Small intestine (tissue), 7 donors: ENCODE measurements around the gene MX1. TPM values are rescaled to one million over a fixed set of nuclear protein-coding genes. Genes with fewer than 3 reads are reported as not detected.
A peak's percentile ranks its signal among the peaks of the same experiment; 100 is the strongest.

Experiments used
- DNase-seq, 2 donors: peaks; one replicate each; pipeline versions ENCODE4 v3.0.0 to v3.0.0-alpha.2; 2013
- FAIRE-seq: peaks from 2 replicates; lab custom pipeline; 2012; peaks lifted over from hg19 to GRCh38; lab: Jason Lieb, UNC
- H3K27ac ChIP-seq, 3 donors: one replicate each; pipeline ENCODE4 v1.5.1; 2013; ENCODE audit warnings: low read length in 2 of 3, mild to moderate bottlenecking in 2 of 3, control low read depth in 1 of 3, inconsistent platforms in 1 of 3, low read depth in 1 of 3, moderate library complexity in 1 of 3
- H3K27me3 ChIP-seq, 3 donors: one replicate each; pipeline ENCODE4 v1.6.1; 2013; ENCODE audit warnings: low read length in 3 of 3, inconsistent platforms in 1 of 3; ENCODE audit not compliant: control insufficient read depth in 3 of 3, insufficient read depth in 3 of 3
- H3K36me3 ChIP-seq, 3 donors: one replicate each; pipeline ENCODE4 v1.6.1; 2013; ENCODE audit warnings: low read length in 3 of 3, inconsistent platforms in 1 of 3, low read depth in 1 of 3, mild to moderate bottlenecking in 1 of 3, moderate library complexity in 1 of 3; ENCODE audit not compliant: control insufficient read depth in 3 of 3, insufficient read depth in 2 of 3
- H3K4me1 ChIP-seq, 3 donors: one replicate each; pipeline ENCODE4 v1.6.1; 2013; ENCODE audit warnings: low read length in 2 of 3, inconsistent platforms in 1 of 3, low read depth in 1 of 3, mild to moderate bottlenecking in 1 of 3, moderate library complexity in 1 of 3; ENCODE audit not compliant: control insufficient read depth in 3 of 3, insufficient read depth in 2 of 3
- H3K4me3 ChIP-seq, 3 donors: one replicate each; pipeline ENCODE4 v1.5.1; 2013; ENCODE audit warnings: low read length in 3 of 3, control low read depth in 1 of 3, inconsistent platforms in 1 of 3, low read depth in 1 of 3, mild to moderate bottlenecking in 1 of 3, moderate library complexity in 1 of 3
- H3K9me3 ChIP-seq, 2 donors: one replicate each; pipeline ENCODE4 v1.6.1; 2013; ENCODE audit warnings: low read depth in 1 of 2, low read length in 1 of 2; ENCODE audit not compliant: control insufficient read depth in 2 of 2, insufficient read depth in 1 of 2
- WGBS, 3 donors: extraction: QIAGEN DNeasy Blood & Tissue Kit; methylation state at CpG; one replicate each; pipeline ENCODE4 v1.1.7; 2013; 5-methylcytosine and 5-hydroxymethylcytosine counted together
- polyA plus RNA-seq, 4 donors: library from polyadenylated mRNA; stranded (reverse) in 3 of 4; unstranded in 1 of 4; fragments of 200-250 nt in 3 of 4; fragments of 120-200 nt in 1 of 4; gene quantifications; one replicate each; pipeline versions ENCODE4 v1.2.1 to v1.2.3, GENCODE V29; 2013
- donor health status: healthy with polysubstance abuse.
- donor health status: control.
- donor health status: control.
- donor health status: Bipolar disorder and iron deficiency.
- donor health status: healthy.

The MX1 gene
- polyA plus RNA-seq, 4 donors: 14.6 to 64.9 (median 36.8) TPM

DNA sequence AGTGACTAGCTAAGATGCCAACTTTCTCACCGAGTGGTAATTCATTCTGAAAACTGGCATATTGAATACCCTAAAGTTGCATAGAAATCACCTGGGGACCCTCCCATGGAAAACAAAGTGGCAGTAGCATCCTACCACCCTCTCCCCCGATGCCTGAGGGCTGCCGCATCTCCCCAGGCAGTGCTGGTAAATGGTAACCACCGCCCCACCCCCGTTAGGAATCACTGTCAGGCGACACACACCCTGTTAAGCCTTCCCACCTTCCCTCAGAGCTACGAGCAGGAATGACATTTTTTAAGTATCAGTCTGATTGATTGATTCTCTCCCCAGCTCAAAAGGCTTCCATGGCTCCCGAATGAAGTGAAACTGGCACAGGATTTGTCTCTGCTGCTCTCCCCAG is 53.6 kb downstream of the MX1 start:
- 48 to 56% (median 54%) methylated on average over 8 of the region's 8 CpGs for WGBS, 3 donors
- no peaks in the 10 kb centered on the region for H3K9me3 ChIP-seq
- no peaks in the 10 kb centered on the region for H3K27me3 ChIP-seq
- peaks cover 3 to 21% (median 12%) of the 10 kb centered on the region in 3 donors for H3K4me1 ChIP-seq
- no peak for FAIRE-seq
- H3K36me3 ChIP-seq: peaks cover 3 to 72% (median 37%) of the 10 kb centered on the region in 3 donors
- H3K27ac ChIP-seq: peak overlapping the region in 2 of 3 donors; percentile 54 to 60
- H3K4me3 ChIP-seq: no peak overlapping the region
- DNase-seq: no peak

DNA sequence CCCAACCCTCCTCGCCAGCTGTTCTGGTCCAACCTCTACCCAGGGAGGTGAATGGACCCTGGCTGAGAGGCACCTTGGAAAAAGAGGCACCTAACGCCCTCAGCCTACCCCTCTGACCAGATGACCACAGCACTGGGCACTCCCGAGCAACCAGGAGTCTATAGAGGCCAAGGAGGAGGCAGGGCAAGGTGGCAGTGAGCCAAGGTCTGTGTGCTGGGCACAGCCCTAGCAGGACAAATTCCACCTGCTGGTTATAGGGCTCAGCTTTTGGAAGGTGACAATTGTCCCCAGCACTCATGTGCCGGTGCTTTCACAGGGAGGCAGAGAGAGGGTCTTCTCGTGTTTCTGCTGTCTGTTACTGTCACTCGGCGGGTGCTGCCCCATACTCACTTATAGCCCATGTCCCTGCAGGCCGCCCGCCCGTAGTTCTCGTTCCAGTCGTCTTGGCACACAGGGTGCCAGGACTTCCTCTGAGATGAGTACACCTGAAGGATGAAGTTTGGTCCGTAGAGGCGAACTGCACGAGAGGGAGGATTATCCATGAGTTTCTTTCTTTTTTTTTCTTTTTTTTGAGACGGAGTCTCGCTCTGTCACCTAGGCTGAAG is 54.1 kb downstream of the MX1 start:
- H3K4me1 ChIP-seq: peaks cover 3 to 21% (median 12%) of the 10 kb centered on the region in 3 donors
- H3K4me3 ChIP-seq: no peak overlapping the region
- peak overlapping the region in 2 of 3 donors; percentile 54 to 60 for H3K27ac ChIP-seq
- no peaks in the 10 kb centered on the region for H3K27me3 ChIP-seq
- no peaks in the 10 kb centered on the region for H3K9me3 ChIP-seq
- peaks cover 3 to 76% (median 40%) of the 10 kb centered on the region in 3 donors for H3K36me3 ChIP-seq
- 34 to 70% (median 42%) methylated on average over 17 of the region's 17 CpGs for WGBS, 3 donors
- peak in 1 of 2 donors; percentile 85 for DNase-seq
- FAIRE-seq: no peak

GRCh38 chr21:41481191-41481590 is 55.2 kb downstream of the MX1 start:
- Histone ChIP-seq H3K4me3 (no peak overlapping the region), H3K9me3 (no peaks in the 10 kb centered on the region), H3K27ac (no peak overlapping the region), H3K4me1 (peaks cover 3 to 21% (median 12%) of the 10 kb centered on the region in 3 donors), H3K27me3 (no peaks in the 10 kb centered on the region), H3K36me3 (peaks cover 3 to 79% (median 37%) of the 10 kb centered on the region in 3 donors)
- DNase-seq: no peak
- FAIRE-seq: no peak
- WGBS, 3 donors: 81 to 86% (median 84%) methylated on average over 8 of the region's 8 CpGs

- H3K4me1 ChIP-seq: peaks cover 3 to 21% (median 12%) of the 10 kb centered on the region in 3 donors
- DNase-seq (no peak), FAIRE-seq (no peak)
- H3K27me3 ChIP-seq: no peaks in the 10 kb centered on the region
- H3K27ac ChIP-seq: no peak overlapping the region
- H3K4me3 ChIP-seq: no peak overlapping the region
- WGBS, 3 donors: 36 to 67% (median 67%) methylated on average over 6 of the region's 6 CpGs
- H3K9me3 ChIP-seq: no peaks in the 10 kb centered on the region
- H3K36me3 ChIP-seq: peaks cover 3 to 79% (median 40%) of the 10 kb centered on the region in 3 donors
Observed at GRCh38 chr21:41482301-41482700, 56.3 kb downstream of the MX1 start.

- 85 to 89% (median 86%) methylated on average over 6 of the region's 6 CpGs for WGBS, 3 donors
- Histone ChIP-seq H3K9me3 (no peaks in the 10 kb centered on the region), H3K27ac (no peak overlapping the region), H3K27me3 (no peaks in the 10 kb centered on the region), H3K36me3 (peaks cover 3 to 76% (median 39%) of the 10 kb centered on the region in 3 donors), H3K4me3 (no peak overlapping the region), H3K4me1 (peaks cover 3 to 17% (median 11%) of the 10 kb centered on the region in 3 donors)
- DNase-seq (no peak), FAIRE-seq (no peak)
Observed at GRCh38 chr21:41482980-41483379, 56.9 kb downstream of the MX1 start.

DNA sequence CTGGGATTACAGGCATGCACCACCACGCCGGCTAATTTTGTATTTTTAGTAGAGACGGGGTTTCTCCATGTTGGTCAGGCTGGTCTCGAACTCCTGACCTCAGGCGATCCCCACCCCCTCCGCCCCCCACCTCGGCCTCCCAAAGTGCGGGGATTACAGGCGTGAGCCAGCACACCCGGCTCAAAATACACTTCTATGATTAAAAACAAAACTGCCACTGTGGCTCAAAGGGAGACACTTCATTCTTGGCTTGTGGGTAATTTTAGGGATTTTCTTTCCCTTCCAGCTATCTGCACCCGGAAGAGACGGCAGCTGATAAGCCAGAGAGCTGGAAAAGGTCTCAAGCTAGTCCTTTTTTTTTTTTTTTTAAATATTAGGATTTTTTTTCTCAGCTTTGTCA is 57.4 kb downstream of the MX1 start:
- FAIRE-seq (no peak), DNase-seq (no peak)
- H3K4me1 ChIP-seq: peaks cover 3 to 12% (median 9%) of the 10 kb centered on the region in 3 donors
- no peak overlapping the region for H3K27ac ChIP-seq
- WGBS, 3 donors: 57 to 62% (median 58%) methylated on average over 12 of the region's 12 CpGs
- H3K27me3 ChIP-seq: no peaks in the 10 kb centered on the region
- peaks cover 3 to 76% (median 39%) of the 10 kb centered on the region in 3 donors for H3K36me3 ChIP-seq
- no peak overlapping the region for H3K4me3 ChIP-seq
- no peaks in the 10 kb centered on the region for H3K9me3 ChIP-seq

GRCh38 chr21:41483973-41484372 is 57.9 kb downstream of the MX1 start:
- no peak for FAIRE-seq
- 70 to 80% (median 79%) methylated on average over 4 of the region's 4 CpGs for WGBS, 3 donors
- Histone ChIP-seq H3K27ac (no peak overlapping the region), H3K9me3 (no peaks in the 10 kb centered on the region), H3K27me3 (no peaks in the 10 kb centered on the region), H3K4me3 (no peak overlapping the region), H3K36me3 (peaks cover 3 to 76% (median 38%) of the 10 kb centered on the region in 3 donors), H3K4me1 (peaks cover 3 to 7% (median 5%) of the 10 kb centered on the region in 3 donors)
- DNase-seq: no peak

DNA sequence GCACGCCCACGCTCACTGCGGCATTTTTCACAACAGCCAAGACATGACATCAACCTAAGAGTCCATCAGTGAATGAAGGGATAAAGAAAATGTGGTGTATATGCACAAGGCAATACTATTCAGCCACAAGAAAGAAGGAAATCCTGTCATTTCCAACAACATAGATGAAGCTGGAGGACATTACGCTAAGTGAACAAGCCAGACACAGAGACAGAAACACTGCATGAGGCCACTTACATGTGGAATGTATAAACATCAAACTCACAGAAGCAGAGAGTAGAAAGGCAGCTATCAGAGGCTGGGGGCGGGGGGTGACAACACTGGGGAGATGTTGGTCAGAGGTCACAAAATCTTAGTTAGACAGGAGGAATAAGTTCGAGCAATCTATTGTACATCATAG is 61.0 kb downstream of the MX1 start:
- 72 to 87% (median 84%) methylated on average over 6 of the region's 6 CpGs for whole genome bisulfite sequencing, 3 donors
- Histone ChIP-seq H3K4me3 (no peak overlapping the region), H3K36me3 (peaks cover 6 to 79% (median 33%) of the 10 kb centered on the region in 3 donors), H3K9me3 (no peaks in the 10 kb centered on the region), H3K27me3 (no peaks in the 10 kb centered on the region), H3K4me1 (no peaks in the 10 kb centered on the region), H3K27ac (no peak overlapping the region)
- no peak for FAIRE-seq
- DNase-seq: no peak
